Endothelial cell (in vitro differentiated cells): ENCODE measurements around the gene KAZN. TPM values are rescaled to one million over a fixed set of nuclear protein-coding genes. Genes with fewer than 3 reads are reported as not detected.

Experiments used
- DNase-seq: peaks from one replicate; pipeline ENCODE4 v3.0.0; 2021; ENCODE audit warnings: low spot score
- H3K27ac Mint-ChIP-seq: one replicate; pipeline ENCODE4 v1.8.0; 2021; ENCODE audit warnings: mixed read lengths, inconsistent platforms; ENCODE audit not compliant: unreplicated experiment
- H3K27me3 Mint-ChIP-seq: one replicate; pipeline ENCODE4 v1.8.0; 2021; ENCODE audit warnings: mild to moderate bottlenecking, moderate library complexity, mixed read lengths, inconsistent platforms; ENCODE audit not compliant: unreplicated experiment
- H3K36me3 Mint-ChIP-seq: one replicate; pipeline ENCODE4 v1.8.0; 2021; ENCODE audit warnings: mild to moderate bottlenecking, low read depth, mixed read lengths, inconsistent platforms; ENCODE audit not compliant: unreplicated experiment
- H3K4me1 Mint-ChIP-seq: one replicate; pipeline ENCODE4 v1.8.0; 2021; ENCODE audit warnings: mild to moderate bottlenecking, mixed read lengths, inconsistent platforms; ENCODE audit not compliant: unreplicated experiment
- H3K4me3 Mint-ChIP-seq: one replicate; pipeline ENCODE4 v1.8.0; 2021; ENCODE audit warnings: mild to moderate bottlenecking, mixed read lengths, inconsistent platforms; ENCODE audit not compliant: unreplicated experiment
- H3K9me3 Mint-ChIP-seq: one replicate; pipeline ENCODE4 v1.8.0; 2021; ENCODE audit warnings: mixed read lengths, inconsistent platforms; ENCODE audit not compliant: unreplicated experiment
- total RNA-seq: library from RNA; stranded (reverse); fragmentation: NEBNext Ultra II Directional; extraction: Animal tissue kit (Norgen Biotek cat#: 25700); gene quantifications from one replicate; pipeline ENCODE4 v1.2.1, GENCODE V29; 2021; ENCODE audit not compliant: unreplicated experiment
- TF ChIP-seq, protein P1 (sequence below): fragments of 200-600 bp; sonication (generic); IDR thresholded peaks from one replicate; pipeline ENCODE4 v1.5.0; 2021; ENCODE audit warnings: antibody characterized with exemption; ENCODE audit not compliant: unreplicated experiment

KAZN gene
- total RNA-seq, 1 donor from 2014 or later: 10.1 TPM

DNA sequence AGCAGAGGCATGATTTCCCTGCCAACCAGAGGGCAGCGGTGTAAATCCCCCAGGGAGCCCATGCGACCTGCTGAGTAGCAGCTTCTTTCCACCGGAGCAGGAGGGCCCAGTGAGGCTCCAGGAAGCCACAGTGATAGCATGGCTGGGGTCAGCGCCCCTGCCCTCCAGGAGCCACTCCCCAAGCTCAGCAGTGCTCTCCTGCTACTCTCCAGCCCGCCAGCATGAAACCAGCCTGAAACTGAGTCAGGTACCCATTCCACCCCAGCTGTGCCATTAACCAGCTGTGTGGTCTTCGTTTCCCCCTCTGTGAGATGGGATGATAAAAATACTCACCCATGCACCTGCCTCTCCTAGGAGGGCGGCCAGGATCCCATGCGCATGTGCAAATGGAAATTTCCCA, 431.3 kb downstream of the KAZN start:
- DNase-seq: no peak
- H3K27me3 Mint-ChIP-seq: peaks cover 3% of the 10 kb centered on the region
- TF ChIP-seq, protein P1, sequence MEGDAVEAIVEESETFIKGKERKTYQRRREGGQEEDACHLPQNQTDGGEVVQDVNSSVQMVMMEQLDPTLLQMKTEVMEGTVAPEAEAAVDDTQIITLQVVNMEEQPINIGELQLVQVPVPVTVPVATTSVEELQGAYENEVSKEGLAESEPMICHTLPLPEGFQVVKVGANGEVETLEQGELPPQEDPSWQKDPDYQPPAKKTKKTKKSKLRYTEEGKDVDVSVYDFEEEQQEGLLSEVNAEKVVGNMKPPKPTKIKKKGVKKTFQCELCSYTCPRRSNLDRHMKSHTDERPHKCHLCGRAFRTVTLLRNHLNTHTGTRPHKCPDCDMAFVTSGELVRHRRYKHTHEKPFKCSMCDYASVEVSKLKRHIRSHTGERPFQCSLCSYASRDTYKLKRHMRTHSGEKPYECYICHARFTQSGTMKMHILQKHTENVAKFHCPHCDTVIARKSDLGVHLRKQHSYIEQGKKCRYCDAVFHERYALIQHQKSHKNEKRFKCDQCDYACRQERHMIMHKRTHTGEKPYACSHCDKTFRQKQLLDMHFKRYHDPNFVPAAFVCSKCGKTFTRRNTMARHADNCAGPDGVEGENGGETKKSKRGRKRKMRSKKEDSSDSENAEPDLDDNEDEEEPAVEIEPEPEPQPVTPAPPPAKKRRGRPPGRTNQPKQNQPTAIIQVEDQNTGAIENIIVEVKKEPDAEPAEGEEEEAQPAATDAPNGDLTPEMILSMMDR: no peak
- no peak overlapping the region for H3K4me3 Mint-ChIP-seq
- peaks cover 6% of the 10 kb centered on the region for H3K4me1 Mint-ChIP-seq
- no peak overlapping the region for H3K27ac Mint-ChIP-seq
- H3K36me3 Mint-ChIP-seq: peaks cover 6% of the 10 kb centered on the region
- H3K9me3 Mint-ChIP-seq: no peaks in the 10 kb centered on the region

DNA sequence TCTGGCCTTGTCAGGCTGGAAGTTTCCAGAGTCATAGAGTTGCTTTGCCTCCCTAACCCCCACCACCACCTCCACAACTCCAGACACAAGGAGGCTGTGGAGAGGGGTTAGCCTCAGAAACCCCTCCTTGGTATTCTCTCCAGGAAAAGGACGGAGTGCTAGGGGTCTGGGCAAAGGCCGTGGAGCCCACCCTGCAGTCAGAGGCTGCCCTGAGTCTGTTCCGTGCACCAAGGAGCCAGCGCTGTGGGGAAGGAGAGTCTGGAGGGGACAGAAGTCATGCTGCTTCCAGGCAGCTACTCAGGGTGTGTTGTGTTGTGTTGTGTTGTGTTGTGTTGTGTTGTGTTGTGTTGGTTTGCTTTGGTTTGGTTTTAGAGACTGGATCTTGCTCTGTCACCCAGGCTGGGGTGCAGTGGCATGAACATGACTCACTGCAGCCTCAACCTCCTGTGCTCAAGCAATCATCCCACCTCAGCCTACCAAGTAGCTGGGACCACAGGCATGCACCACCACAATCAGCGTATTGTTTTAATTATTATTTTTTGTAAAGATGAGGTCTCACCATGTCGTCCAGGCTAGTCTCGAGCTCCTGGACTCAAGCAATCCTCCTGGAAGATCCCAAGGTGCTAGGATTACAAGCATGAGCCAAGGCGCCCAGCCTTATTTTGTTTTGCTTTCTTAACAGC, 432.9 kb downstream of the KAZN start:
- peaks cover 6% of the 10 kb centered on the region for H3K36me3 Mint-ChIP-seq
- TF ChIP-seq, protein P1: no peak
- H3K4me3 Mint-ChIP-seq: no peak overlapping the region
- H3K9me3 Mint-ChIP-seq: no peaks in the 10 kb centered on the region
- no peak for DNase-seq
- peaks cover 6% of the 10 kb centered on the region for H3K4me1 Mint-ChIP-seq
- no peak overlapping the region for H3K27ac Mint-ChIP-seq
- H3K27me3 Mint-ChIP-seq: peaks cover 3% of the 10 kb centered on the region

DNA sequence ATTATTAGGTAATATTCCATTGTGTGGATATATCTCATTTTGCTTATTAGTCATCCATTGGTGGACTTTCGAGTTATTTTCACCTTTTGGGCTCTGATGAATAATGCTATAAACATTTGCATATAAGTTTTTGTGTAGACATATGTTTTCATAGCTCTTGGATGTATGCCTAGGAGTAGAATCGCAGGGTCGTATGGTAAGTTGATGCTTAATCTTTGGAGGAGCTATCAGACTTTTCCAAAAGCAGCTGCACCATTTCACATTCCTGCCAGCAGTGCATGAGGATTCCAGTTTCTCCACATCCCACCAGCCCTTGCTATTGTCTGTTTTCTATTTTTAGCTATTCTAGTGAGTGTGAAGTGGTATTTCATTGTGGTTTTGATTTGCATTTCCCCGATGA, 434.8 kb downstream of the KAZN start:
- no peak overlapping the region for H3K27ac Mint-ChIP-seq
- peaks cover 6% of the 10 kb centered on the region for H3K4me1 Mint-ChIP-seq
- no peak overlapping the region for H3K4me3 Mint-ChIP-seq
- TF ChIP-seq, protein P1: peak; percentile 25
- DNase-seq: no peak
- peaks cover 6% of the 10 kb centered on the region for H3K36me3 Mint-ChIP-seq
- H3K9me3 Mint-ChIP-seq: no peaks in the 10 kb centered on the region
- H3K27me3 Mint-ChIP-seq: peaks cover 3% of the 10 kb centered on the region

DNA sequence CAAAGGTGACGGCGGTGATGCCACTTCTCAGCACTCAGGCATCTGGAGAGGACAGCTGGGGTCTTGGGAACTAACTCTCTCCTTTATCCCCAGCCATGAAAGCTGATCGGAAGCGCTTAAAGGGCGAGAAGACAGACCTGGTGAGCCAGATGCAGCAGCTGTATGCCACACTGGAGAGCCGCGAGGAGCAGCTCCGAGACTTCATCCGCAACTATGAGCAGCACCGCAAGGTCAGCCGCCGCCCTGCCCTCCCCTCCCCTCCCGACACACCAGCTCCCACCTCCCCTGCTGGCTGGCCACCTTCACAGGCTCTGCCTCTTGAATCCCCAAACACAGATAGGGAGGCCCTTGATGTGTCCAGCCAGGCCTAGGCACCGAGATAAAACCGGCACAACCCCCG, 436.2 kb downstream of the KAZN start:
- Mint-ChIP-seq H3K36me3 (no peaks in the 10 kb centered on the region), H3K4me3 (no peak overlapping the region), H3K9me3 (no peaks in the 10 kb centered on the region), H3K27ac (no peak overlapping the region), H3K4me1 (peaks cover 6% of the 10 kb centered on the region), H3K27me3 (peaks cover 3% of the 10 kb centered on the region)
- DNase-seq: no peak
- TF ChIP-seq, protein P1: no peak

DNA sequence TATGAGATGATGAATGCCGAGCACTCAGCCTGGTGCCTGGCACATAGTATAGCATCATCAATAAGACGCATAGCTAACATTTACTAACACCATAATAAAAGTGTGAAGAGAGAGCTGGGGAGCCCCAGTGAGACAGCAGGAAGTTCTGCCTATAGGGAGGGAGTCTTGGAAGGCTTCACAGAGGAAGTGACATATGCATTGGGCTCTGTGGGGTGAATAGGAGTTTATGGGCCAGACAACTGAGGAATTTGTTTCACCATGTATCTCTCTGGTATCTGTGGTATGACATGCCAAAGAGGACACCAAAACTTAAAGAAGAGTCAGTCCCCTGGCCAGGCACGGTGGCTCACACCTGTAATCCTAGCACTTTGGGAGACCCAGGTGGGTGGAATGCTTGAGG, 436.8 kb downstream of the KAZN start:
- Mint-ChIP-seq H3K27ac (no peak overlapping the region), H3K36me3 (no peaks in the 10 kb centered on the region), H3K4me3 (no peak overlapping the region), H3K27me3 (peaks cover 3% of the 10 kb centered on the region), H3K9me3 (no peaks in the 10 kb centered on the region), H3K4me1 (peaks cover 6% of the 10 kb centered on the region)
- DNase-seq: no peak
- TF ChIP-seq, protein P1: no peak
